Measurements from ENCODE around the gene N4BP3. TPM values are rescaled to one million over a fixed set of nuclear protein-coding genes. Genes with fewer than 3 reads are reported as not detected.

N4BP3 gene
- total RNA-seq, 1 experiment from 2014 or later: 3.2 TPM

DNA sequence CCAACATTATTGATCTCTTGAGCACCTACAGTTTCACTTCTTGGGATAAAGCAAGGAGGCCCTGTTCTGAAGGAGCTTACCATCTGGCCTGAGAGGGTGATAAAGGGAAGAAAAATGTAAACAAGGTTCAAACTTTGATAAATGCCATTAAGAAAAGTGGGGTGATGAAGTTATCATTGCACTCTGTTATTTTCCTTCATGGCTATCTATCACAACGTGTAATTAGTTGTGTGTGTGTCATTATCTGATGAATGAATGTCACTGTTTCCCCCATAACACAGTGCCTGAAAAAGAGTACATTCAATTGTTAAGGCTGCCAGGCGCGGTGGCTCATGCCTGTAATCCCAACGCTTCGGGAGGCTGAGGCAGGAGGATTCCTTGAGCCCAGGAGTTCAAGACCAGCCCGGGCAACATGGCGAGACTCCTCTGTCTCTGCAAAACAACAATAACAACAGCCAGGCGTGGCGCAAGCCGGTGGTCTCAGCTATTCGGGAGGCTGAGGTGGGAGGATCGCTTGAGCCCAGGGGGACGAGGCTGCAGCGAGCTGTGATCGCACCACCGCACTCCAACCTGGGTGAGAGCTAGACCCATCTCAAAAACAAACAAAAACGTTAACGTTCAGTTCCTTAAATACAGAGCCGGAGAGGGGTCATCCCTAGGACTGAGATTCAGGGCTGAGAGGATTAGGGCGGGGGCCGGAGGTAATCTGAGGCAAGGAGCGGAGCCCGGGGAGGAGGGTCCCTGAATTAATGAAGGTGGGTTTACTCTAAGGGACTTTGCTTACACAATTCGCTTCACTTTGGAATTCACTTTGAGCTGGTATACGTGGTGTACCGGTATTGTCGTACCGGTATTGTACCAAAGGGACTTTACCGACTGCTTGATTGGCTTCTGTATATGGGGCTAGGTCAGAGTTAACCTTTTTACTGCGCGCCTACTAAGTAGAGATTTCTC, 39.4 kb downstream of the N4BP3 start:
- TF ChIP-seq, protein P1, sequence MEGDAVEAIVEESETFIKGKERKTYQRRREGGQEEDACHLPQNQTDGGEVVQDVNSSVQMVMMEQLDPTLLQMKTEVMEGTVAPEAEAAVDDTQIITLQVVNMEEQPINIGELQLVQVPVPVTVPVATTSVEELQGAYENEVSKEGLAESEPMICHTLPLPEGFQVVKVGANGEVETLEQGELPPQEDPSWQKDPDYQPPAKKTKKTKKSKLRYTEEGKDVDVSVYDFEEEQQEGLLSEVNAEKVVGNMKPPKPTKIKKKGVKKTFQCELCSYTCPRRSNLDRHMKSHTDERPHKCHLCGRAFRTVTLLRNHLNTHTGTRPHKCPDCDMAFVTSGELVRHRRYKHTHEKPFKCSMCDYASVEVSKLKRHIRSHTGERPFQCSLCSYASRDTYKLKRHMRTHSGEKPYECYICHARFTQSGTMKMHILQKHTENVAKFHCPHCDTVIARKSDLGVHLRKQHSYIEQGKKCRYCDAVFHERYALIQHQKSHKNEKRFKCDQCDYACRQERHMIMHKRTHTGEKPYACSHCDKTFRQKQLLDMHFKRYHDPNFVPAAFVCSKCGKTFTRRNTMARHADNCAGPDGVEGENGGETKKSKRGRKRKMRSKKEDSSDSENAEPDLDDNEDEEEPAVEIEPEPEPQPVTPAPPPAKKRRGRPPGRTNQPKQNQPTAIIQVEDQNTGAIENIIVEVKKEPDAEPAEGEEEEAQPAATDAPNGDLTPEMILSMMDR (IDR thresholded peaks at IDR 0.05; ENCODE audit: insufficient read depth in 1 of 2, low read depth in 1 of 2, low read length in 1 of 2, severe bottlenecking in 1 of 2, unreplicated experiment in 1 of 2): no peak
- Histone ChIP-seq H3K27me3 (replicated peaks; ENCODE audit: control insufficient read depth, insufficient read depth, low read length) (no peaks in the 10 kb centered on the region), H3K36me3 (ENCODE audit: control insufficient read depth, insufficient read depth, low read length) (no peaks in the 10 kb centered on the region; the same call in 1 of the 2 replicates), H3K4me1 (peaks cover 5% of the 10 kb centered on the region), H3K9me3 (no peaks in the 10 kb centered on the region), H3K4me3 (ENCODE audit: low read depth, low read length) (peak overlapping the region; percentile 65)
- H3K27ac Mint-ChIP-seq (ENCODE audit: unreplicated experiment): peak overlapping the region; percentile 92
- H3K27me3 Mint-ChIP-seq (ENCODE audit: insufficient read depth, unreplicated experiment): no peaks in the 10 kb centered on the region
- DNase-seq: no peak
- peaks cover 60% of the 10 kb centered on the region for H3K36me3 Mint-ChIP-seq (ENCODE audit: insufficient read depth, unreplicated experiment)
- ChIA-PET POLR2A (interaction anchor here (0.6 to 1.2 kb wide), 3 partner anchors 15 to 52 kb away, joined by 5 to 16 read pairs (median 6); partner anchors contain the start of gene HNRNPAB), CTCF (interaction anchor here (0.5 to 2.7 kb wide), 5 partner anchors 8 to 697 kb away, joined by 3 to 69 read pairs (median 6); no protein-coding TSS in a partner anchor)
- H3K9me3 Mint-ChIP-seq (ENCODE audit: unreplicated experiment): no peaks in the 10 kb centered on the region
- no peaks in the 10 kb centered on the region for H3K4me1 Mint-ChIP-seq (ENCODE audit: low read depth, unreplicated experiment)
- intact Hi-C loops (cut with micrococcal nuclease; ENCODE audit: unreplicated experiment): loop anchor here (5.0 kb wide), 1 partner anchor 40 kb away; the partner anchor contains the start of gene N4BP3
- peak overlapping the region; percentile 94 for H3K4me3 Mint-ChIP-seq (ENCODE audit: unreplicated experiment)
- BruUV-seq (replicated peaks): TSS peak; percentile 68

DNA sequence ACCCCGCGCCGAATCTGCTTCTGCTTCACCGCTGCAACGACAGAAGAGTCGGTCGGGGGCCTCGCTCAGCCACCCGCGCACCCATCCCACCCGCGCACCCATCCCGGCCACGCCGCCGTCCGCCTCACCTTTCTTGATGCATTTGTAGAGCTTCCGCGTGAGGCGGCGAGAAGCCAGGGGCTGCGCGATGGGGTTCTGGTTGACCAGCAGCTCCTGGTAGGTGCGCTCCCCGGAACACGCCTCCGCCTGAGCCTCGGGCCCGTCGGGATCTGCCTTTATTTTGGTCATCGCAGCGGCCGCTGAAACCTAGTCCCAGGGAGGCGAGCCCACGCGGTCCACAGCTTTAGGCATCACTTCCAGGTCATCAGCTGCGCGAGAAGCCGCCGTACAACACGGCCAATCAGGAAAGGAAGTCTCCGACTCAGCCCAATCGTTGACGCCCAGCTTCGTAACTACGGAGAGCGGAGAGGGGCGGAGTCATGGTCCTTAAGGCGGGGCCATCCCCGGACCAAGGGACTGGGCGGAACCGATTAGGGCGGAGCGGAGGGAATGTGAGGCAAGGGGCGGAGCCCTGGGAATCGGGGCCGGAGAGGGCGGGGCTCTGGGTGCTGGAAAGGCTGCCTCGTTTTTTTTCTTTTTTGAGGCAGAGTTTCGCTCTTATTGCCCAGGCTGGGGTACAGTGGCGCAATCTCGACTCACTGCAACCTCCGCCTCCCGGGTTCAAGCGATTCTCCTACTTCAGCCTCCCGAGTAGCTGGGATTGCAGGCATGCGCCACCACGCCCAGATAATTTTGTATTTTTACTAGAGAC, 40.4 kb downstream of the N4BP3 start, which contains the start of gene NHP2:
Gene NHP2, minus strand, starts transcription at position 356 of the 811 bp plus-strand sequence. Its CDS starts 68 bp downstream, at position 288.
- no peaks in the 10 kb centered on the region for H3K27me3 Mint-ChIP-seq (ENCODE audit: insufficient read depth, unreplicated experiment)
- peak within 1 kb of the TSS; percentile 92 for H3K27ac Mint-ChIP-seq (ENCODE audit: unreplicated experiment)
- H3K4me3 ChIP-seq (ENCODE audit: low read depth, low read length): peak within 1 kb of the TSS; percentile 65
- H3K9me3 Mint-ChIP-seq (ENCODE audit: unreplicated experiment): no peaks in the 10 kb centered on the region
- H3K9me3 ChIP-seq: no peaks in the 10 kb centered on the region
- H3K36me3 ChIP-seq (ENCODE audit: control insufficient read depth, insufficient read depth, low read length): no peaks in the 10 kb centered on the region; the same call in 1 of the 2 replicates
- POLR2A ChIA-PET: interaction anchor here (0.5 to 1.2 kb wide), 7 partner anchors 16 to 1130 kb away, joined by 3 to 16 read pairs (median 4); partner anchors contain the start of gene HNRNPAB
- TF ChIP-seq, protein P1 (IDR thresholded peaks at IDR 0.05; ENCODE audit: insufficient read depth in 1 of 2, low read depth in 1 of 2, low read length in 1 of 2, severe bottlenecking in 1 of 2, unreplicated experiment in 1 of 2): no peak
- no peaks in the 10 kb centered on the region for H3K27me3 ChIP-seq (replicated peaks; ENCODE audit: control insufficient read depth, insufficient read depth, low read length)
- peaks cover 50% of the 10 kb centered on the region for H3K36me3 Mint-ChIP-seq (ENCODE audit: insufficient read depth, unreplicated experiment)
- CTCF ChIA-PET: interaction anchor here (0.5 to 2.7 kb wide), 8 partner anchors 8 to 593 kb away, joined by 3 to 69 read pairs (median 5); no protein-coding TSS in a partner anchor
- H3K4me3 Mint-ChIP-seq (ENCODE audit: unreplicated experiment): peak within 1 kb of the TSS; percentile 94
- H3K4me1 ChIP-seq: peaks cover 5% of the 10 kb centered on the region
- BruUV-seq (replicated peaks): no TSS peak
- intact Hi-C loops (cut with micrococcal nuclease; ENCODE audit: unreplicated experiment): loop anchor here (5.0 kb wide), 1 partner anchor 41 kb away; the partner anchor contains the start of gene N4BP3
- peak; percentile 98 for DNase-seq
- H3K4me1 Mint-ChIP-seq (ENCODE audit: low read depth, unreplicated experiment): no peaks in the 10 kb centered on the region

Data from Caco-2 (cell line).